ENCODE results near the gene UFD1.

UFD1 gene, protein sequence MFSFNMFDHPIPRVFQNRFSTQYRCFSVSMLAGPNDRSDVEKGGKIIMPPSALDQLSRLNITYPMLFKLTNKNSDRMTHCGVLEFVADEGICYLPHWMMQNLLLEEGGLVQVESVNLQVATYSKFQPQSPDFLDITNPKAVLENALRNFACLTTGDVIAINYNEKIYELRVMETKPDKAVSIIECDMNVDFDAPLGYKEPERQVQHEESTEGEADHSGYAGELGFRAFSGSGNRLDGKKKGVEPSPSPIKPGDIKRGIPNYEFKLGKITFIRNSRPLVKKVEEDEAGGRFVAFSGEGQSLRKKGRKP

GRCh38 chr22:19478901-19479354 lies at the start of gene UFD1:
UFD1 (minus strand) TSS chr22:19479193; CDS start chr22:19479085, 108 bp downstream.
- DNase-seq = peak; percentile 87

DNA sequence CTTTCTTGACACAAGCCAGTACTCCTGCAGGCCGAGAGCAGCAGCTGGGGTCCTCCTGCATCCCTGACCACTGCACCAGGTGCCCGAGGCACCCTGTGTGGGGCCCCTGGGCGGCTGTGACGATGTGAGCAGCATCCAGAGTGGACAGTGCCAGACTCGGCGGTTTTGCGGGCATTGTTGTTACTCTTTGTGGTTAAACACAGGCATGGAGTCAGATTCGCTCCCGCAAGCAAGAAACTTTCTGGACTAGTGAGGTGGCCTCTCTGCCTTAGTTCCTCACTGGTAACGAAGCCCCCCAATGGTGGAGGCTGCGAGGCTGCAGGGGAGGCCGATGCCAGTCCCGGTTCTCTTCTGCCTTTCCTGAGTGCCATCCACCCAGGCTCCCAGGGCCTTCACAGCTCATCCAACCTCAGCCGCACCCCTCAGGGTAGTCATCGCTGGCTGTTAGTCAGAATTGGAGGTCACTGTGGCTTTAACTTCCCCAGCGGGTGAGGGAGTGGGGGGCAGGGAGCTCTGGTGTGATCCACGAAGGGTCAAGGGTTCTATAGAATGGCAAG lies 48.9 kb upstream of the UFD1 start:
- DNase-seq = no peak

- no peak for DNase-seq
Observed at GRCh38 chr22:19527321-19527721, 48.3 kb upstream of the UFD1 start.

DNA sequence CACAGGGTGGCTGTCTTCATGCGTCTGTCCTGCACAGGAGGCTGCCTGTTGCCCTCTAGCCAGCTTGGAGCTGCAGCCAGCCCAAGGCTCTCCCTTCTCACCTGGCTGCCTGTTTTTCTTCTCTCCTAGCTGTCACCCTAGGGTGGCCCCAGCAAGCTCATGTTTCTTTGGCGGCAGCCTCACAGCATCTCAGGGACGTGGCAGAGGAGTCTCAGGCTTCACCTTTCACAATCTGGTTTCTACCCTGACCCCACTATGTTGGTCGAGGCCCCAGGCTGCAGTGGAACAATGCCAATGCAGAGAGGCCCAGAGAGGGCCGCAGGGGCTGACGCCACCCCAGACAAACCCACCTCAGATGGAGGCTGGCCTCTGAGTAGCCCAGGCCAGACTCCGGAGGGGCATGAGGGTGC lies 47.7 kb upstream of the UFD1 start:
- DNase-seq = no peak

- no peak for DNase-seq
Observed at GRCh38 chr22:19526076-19526701, 47.2 kb upstream of the UFD1 start.

DNA sequence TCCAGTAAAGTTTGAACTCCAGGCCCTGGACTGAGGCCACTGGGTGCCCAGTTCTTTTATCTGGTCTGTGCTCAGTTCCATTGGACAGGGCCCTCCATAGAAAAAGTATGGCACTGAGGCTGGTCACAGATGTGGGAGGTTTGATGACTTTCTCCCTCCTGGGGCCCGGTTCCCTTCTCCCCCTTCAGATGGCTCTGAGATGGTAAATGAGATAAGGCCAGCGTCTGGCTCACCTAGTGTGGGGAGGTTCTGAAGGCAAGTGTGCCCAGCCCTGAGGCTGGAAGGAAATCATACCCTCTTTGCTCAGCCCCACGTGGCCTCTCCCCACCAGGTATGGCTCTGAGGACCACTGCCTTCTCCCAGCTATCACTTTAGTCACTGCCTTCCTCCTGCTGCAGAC lies 46.7 kb upstream of the UFD1 start:
- DNase-seq = no peak

- DNase-seq = no peak
Observed at GRCh38 chr22:19525116-19525660, 46.2 kb upstream of the UFD1 start.

DNA sequence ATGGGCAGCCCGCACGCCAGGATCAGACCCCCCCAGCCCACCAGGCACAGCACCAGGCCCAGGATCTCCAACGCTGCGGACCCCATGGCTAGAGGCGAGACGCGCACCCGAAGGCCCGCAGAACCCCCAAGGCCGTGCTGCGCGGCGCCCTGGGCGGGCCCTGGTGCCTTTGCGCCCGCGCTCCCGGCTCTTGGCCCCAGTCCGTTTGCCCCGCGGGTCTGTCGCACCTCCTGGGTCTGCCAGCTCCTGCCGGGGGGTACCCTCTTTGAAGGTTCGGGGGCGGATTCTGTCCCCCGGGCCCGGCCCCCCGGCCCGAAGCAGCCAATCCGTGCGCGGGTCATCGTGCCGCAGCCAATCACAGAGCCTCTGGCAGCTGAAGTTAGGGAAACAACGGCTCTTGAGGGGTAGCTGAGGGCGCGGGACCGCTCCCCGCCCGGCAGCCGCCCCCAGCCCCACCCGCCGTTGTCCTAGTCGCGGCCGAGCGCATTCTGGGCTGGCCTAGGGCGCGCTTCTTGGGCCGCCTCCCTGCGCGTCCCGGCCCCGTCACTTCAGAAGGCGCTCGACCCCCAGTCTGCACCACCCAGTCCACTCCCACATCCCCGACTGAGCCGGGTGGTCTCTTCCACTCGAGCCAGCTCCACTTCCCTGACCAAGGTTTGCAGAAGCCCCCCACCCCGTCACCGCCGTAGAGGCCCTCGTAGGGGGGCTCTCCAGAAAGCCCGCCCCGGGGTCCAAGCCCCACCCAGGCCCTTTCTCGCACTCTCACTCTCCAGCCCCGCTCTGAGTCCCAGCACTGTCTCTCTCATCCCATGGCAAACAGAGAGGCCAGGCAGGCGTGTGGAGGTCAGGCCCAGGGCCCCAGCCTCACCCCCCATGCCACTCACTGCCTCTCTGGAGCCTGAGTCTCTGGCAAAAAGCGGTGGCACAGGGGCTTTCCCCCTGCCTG lies 45.5 kb upstream of the UFD1 start, which contains the start of gene CLDN5:
Gene CLDN5 (minus strand): TSS at position 241 of the 946 bp plus-strand sequence. CDS start 155 bp downstream, at position 86.
- peak; percentile 39 for DNase-seq

- peak; percentile 27 for DNase-seq
Observed at GRCh38 chr22:19523240-19524169, 44.5 kb upstream of the UFD1 start.

DNA sequence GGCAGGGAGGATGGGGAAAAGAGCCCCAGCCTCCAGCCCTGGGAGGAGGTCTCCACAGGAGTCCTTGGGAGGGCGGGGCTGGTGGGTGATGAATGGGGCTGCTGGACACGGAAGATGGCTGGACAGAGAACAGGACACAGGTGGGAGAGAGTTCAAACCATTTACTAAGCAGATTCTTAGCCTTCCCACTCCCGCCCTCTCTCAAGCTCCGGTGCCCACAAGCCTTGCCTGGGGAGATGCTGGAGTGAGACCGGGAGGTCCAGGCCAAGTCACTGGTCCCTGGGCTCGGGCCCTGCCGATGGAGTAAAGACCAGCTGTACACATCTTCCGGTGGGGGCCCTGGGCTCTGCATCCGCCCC lies 43.9 kb upstream of the UFD1 start:
- DNase-seq = no peak

- DNase-seq = no peak
Observed at GRCh38 chr22:19522190-19522880, 43.3 kb upstream of the UFD1 start.

DNA sequence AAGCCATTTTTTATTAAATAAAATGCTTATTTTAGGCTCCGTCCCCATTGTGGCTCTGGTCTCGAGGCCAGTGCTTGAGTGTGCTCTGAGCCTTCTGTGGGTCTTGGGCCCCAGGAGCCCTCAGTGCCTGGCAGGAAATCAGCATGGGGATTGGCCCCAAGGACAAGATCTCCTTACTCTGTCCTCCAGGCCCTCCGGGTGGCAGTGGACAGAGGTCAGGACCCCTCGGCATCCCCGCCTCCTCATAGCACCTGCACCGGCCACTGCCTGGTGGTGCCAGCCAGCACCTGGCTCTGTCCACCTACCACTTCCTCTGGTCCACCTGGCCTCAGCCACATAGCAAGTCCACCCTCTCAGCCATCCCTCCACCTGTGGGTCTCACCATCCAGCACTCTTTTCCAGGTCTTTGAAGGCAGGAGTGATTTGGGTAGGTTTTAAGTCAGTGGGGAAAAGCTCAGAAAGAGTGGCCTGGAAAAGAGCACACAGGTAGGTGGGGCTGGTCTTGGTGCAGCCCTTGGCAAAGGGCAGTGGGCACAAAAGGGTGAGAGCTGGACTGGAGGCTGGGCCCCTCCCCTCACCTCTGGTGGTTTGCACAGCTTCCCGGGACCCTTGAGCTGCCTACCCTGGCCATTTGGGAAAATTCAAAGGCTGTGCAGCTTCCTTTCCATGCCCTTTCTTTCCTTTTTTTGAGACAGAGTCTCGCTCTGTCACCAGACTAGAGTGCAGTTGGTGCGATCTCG lies 41.7 kb upstream of the UFD1 start:
- DNase-seq = no peak

DNA sequence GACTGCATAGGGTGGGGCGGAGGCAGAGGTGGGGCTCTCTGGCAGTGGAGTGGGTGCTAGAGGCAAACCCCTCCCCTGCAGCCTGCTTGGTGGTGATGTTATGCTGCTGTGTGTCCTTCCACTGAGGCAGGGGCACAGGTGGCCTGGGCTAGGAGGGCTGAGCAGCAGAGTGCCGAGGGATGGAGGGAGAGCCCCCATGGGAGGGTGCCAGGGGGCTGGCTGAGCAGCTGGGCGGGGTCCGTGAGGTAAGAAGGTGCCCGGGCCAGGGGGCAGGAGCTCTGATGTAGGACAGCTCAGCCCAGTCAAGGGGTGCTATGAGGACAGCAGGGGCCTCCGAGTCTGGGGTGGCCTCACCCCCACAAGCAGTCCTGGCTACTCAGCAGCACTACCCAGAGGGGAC lies 41.0 kb upstream of the UFD1 start:
- DNase-seq = no peak

DNA sequence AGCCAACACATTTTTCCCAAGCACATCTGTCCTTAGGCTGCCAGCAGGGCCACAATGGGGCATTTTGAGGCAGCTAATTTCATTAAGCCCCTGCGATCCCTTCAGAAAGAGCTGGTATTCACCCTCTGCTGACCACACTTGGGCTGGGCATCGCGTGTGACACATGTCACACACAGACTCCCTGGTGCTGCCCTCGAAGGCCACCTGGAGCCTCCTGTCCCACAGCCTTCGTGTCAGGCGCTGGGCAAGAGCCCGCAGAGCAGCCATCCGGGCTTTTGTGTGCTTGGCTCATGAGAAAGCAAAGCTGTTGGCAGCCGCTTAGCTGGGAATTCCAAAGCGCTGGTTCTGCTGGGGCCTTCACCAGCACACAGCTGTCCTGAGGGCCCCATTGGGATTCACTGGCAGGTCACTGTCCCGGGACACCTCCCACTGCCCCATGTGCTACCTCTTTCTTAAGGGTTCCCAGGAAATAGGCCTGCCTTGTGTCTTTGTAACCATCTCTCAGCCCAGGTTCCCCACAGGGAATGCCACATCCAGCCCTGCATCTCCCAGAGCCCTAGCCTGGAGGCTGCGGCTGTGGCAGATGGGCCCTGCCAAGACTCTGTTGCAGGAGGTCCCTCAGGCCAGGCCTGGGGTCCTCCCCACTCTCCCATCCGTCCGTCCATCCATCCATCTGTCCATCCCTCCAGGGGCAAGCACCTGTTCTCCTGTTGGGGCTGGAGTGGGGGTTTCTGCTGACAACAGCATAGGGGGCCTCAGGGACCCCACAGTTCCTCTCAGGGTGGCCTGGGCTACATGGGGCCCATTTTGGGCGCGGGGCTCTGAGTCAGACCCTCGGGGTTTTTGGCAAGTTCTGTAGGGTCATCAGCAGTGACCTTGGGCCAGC lies 40.3 kb upstream of the UFD1 start:
- no peak for DNase-seq

DNA sequence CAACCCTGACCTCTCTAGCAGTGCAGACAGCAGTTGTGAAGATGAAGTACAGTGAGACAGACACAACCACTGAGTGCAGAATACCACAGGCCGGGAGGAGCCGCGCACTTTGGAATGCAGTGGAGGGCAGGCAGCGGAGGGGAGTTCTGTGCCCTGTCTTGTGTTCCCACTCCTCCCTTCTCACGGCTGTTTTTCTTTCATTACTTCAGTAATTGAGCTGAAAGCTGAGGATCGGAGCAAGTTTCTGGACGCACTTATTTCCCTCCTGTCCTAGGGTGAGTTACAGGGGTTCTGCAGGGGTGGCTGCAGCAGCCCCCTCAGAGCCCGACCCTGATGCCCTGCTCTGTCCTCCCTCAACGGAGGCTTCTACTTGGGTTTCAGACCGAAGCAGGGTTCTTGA lies 39.6 kb upstream of the UFD1 start:
- no peak for DNase-seq

- DNase-seq = no peak
Observed at GRCh38 chr22:19517919-19518611, 39.1 kb upstream of the UFD1 start.

- no peak for DNase-seq
Observed at GRCh38 chr22:19517171-19517500, 38.1 kb upstream of the UFD1 start.

DNA sequence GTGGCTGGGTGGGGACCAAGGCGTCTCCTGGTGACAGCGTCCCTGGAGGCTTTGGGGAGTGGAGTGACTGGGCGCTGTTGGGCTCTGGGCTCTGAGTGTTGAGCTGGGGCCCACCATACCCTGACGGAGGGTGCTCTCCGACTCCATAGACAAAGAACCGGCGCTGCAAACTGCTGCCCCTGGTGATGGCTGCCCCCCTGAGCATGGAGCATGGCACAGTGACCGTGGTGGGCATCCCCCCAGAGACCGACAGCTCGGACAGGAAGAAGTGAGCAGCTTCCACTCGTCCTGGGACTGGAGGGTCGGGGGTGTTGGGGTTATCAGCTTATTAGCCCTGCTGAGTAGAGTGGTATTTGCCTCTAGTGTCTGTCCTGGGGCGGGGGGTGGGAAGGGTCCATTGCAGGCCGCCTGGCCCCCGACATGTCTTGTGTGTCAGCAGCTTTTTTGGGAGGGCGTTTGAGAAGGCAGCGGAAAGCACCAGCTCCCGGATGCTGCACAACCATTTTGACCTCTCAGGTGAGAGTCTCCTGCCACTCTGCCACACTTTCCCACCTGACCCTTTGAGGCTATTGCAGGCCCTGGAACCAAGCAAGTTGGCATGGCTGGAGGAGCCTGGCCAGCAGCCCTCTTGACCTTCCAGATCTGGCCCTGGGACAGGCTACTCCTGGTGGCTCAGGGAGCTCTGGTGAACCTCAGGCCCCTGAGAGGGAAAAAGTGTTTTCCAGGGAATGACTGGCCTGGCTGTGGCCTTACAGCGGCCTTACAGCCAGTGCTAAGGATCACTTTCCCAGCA lies 37.6 kb upstream of the UFD1 start:
- no peak for DNase-seq
